ENCODE measurements around the gene NDUFA3. TPM values are rescaled to one million over a fixed set of nuclear protein-coding genes. Genes with fewer than 3 reads are reported as not detected.
A peak's percentile ranks its signal among the peaks of the same experiment; 100 is the strongest.

NDUFA3 gene
- total and polyA plus RNA-seq, 2 of the 13 experiments (the other 11 are each of a cell fraction or from before 2014, with no cell fraction given) = 31.6 to 75.4 TPM

GRCh38 chr19:54102421-54103169 lies at the start of gene NDUFA3 (continued):
- TF ChIP-seq ZFY (CRISPR knock-in tag; IDR thresholded peaks at IDR 0.05) (peak; percentile 66), HOXA3 (CRISPR knock-in tag; IDR thresholded peaks at IDR 0.05) (peak; percentile 96), ZNF766 (CRISPR knock-in tag; IDR thresholded peaks at IDR 0.05; ENCODE audit: borderline replicate concordance) (no peak), ZNF282 (IDR thresholded peaks at IDR 0.05; ENCODE audit: partially characterized antibody) (no peak), ARID4A (CRISPR knock-in tag; IDR thresholded peaks at IDR 0.05; ENCODE audit: borderline replicate concordance) (peak; percentile 93), E2F2 (CRISPR knock-in tag; IDR thresholded peaks at IDR 0.05; ENCODE audit: borderline replicate concordance) (peak; percentile 13; the same call in 1 of the 2 replicates), KDM3A (CRISPR knock-in tag; IDR thresholded peaks at IDR 0.05; ENCODE audit: low read depth) (peak; percentile 42; the same call in 1 of the 2 replicates), ZNF235 (CRISPR knock-in tag; IDR thresholded peaks at IDR 0.05; ENCODE audit: borderline replicate concordance) (peak; percentile 88; the same call in 1 of the 2 replicates), HNRNPUL1 (IDR thresholded peaks at IDR 0.05; ENCODE audit: low read depth, low read length) (no peak), SRY (CRISPR knock-in tag; IDR thresholded peaks at IDR 0.05) (peak; percentile 85; the same call in 1 of the 2 replicates), ATF7-NPFF (CRISPR knock-in tag; IDR thresholded peaks at IDR 0.05; ENCODE audit: low read depth) (peak; percentile 70), NCOA1 (CRISPR knock-in tag; IDR thresholded peaks at IDR 0.05) (no peak), ZNF205 (CRISPR knock-in tag; IDR thresholded peaks at IDR 0.05) (peak; percentile 19; the same call in 1 of the 2 replicates), POLR2AphosphoS5 (IDR thresholded peaks at IDR 0.05; ENCODE audit: low read depth, low read length) (peak; percentile 90), SAP130 (CRISPR knock-in tag; IDR thresholded peaks at IDR 0.05; ENCODE audit: low read depth) (peak; percentile 92), TBL1XR1 (IDR thresholded peaks at IDR 0.05; ENCODE audit: borderline replicate concordance, low read length, partially characterized antibody) (peak; percentile 45), ZFX (CRISPR knock-in tag; IDR thresholded peaks at IDR 0.05; ENCODE audit: low read depth) (peak; percentile 78), POLR2AphosphoS2 (IDR thresholded peaks at IDR 0.05; ENCODE audit: low read depth, low read length) (no peak), FOXK1 (CRISPR knock-in tag; IDR thresholded peaks at IDR 0.05; ENCODE audit: borderline replicate concordance, low read depth) (peak; percentile 85; the same call in 1 of the 2 replicates)
- TF ChIP-seq, protein P1, sequence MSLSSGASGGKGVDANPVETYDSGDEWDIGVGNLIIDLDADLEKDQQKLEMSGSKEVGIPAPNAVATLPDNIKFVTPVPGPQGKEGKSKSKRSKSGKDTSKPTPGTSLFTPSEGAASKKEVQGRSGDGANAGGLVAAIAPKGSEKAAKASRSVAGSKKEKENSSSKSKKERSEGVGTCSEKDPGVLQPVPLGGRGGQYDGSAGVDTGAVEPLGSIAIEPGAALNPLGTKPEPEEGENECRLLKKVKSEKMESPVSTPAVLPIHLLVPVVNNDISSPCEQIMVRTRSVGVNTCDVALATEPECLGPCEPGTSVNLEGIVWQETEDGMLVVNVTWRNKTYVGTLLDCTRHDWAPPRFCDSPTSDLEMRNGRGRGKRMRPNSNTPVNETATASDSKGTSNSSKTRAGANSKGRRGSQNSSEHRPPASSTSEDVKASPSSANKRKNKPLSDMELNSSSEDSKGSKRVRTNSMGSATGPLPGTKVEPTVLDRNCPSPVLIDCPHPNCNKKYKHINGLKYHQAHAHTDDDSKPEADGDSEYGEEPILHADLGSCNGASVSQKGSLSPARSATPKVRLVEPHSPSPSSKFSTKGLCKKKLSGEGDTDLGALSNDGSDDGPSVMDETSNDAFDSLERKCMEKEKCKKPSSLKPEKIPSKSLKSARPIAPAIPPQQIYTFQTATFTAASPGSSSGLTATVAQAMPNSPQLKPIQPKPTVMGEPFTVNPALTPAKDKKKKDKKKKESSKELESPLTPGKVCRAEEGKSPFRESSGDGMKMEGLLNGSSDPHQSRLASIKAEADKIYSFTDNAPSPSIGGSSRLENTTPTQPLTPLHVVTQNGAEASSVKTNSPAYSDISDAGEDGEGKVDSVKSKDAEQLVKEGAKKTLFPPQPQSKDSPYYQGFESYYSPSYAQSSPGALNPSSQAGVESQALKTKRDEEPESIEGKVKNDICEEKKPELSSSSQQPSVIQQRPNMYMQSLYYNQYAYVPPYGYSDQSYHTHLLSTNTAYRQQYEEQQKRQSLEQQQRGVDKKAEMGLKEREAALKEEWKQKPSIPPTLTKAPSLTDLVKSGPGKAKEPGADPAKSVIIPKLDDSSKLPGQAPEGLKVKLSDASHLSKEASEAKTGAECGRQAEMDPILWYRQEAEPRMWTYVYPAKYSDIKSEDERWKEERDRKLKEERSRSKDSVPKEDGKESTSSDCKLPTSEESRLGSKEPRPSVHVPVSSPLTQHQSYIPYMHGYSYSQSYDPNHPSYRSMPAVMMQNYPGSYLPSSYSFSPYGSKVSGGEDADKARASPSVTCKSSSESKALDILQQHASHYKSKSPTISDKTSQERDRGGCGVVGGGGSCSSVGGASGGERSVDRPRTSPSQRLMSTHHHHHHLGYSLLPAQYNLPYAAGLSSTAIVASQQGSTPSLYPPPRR (CRISPR knock-in tag; IDR thresholded peaks at IDR 0.05; ENCODE audit: borderline replicate concordance) = no peak
